GM12873 (cell line): ENCODE measurements around the gene HAUS1.

ENCODE experiments used
- CTCF ChIP-seq: IDR thresholded peaks from 2 replicates; pipeline ENCODE4 v1.5.1; 2012; ENCODE audit warnings: low read depth, mild to moderate bottlenecking, moderate library complexity, low read length, control low read depth; ENCODE audit not compliant: insufficient read depth; ENCODE audit errors: missing control alignments

HAUS1 gene

GRCh38 chr18:46072376-46072867 is 31.8 kb upstream of the HAUS1 start:
- TF ChIP-seq CTCF = no peak

- TF ChIP-seq CTCF = no peak
Observed at GRCh38 chr18:46072959-46073358, 31.2 kb upstream of the HAUS1 start.

- TF ChIP-seq CTCF = peak; percentile 53
Observed at GRCh38 chr18:46073474-46074331, 30.5 kb upstream of the HAUS1 start.

GRCh38 chr18:46079336-46079735 is 24.8 kb upstream of the HAUS1 start:
- no peak for TF ChIP-seq CTCF

GRCh38 chr18:46080156-46080555 is 24.0 kb upstream of the HAUS1 start:
- no peak for TF ChIP-seq CTCF

GRCh38 chr18:46084431-46084830 is 19.8 kb upstream of the HAUS1 start:
- TF ChIP-seq CTCF = no peak

GRCh38 chr18:46095532-46095931 is 8.7 kb upstream of the HAUS1 start:
- TF ChIP-seq CTCF = no peak
